PC-9 (cell line): ENCODE data around the gene BCAR1. TPM values are rescaled to one million over a fixed set of nuclear protein-coding genes. Genes with fewer than 3 reads are reported as not detected.
A peak's percentile ranks its signal among the peaks of the same experiment; 100 is the strongest.

ENCODE experiments used
- BruUV-seq: library from RNA; stranded (reverse); fragments of 400-500 nt; replicated peaks from 2 replicates; lab custom pipeline; 2021; lab: Mats Ljungman, UMichigan
- CTCF ChIA-PET: fragments of 300-600 bp; sonication (Branson Sonifier 250); formaldehyde crosslinking; loops from one replicate; lab custom pipeline; 2022; ENCODE audit warnings: antibody characterized with exemption; lab: Charles Lee
- POLR2A ChIA-PET: fragments of 300-600 bp; sonication (Branson Sonifier 250); formaldehyde crosslinking; loops from one replicate; lab custom pipeline; 2022; ENCODE audit warnings: antibody characterized with exemption; ENCODE audit not compliant: unreplicated experiment; lab: Charles Lee
- DNase-seq, 2 experiments: peaks; one replicate each; pipeline versions ENCODE4 v3.0.0 to v3.0.0-alpha.2; 2015 to 2022; ENCODE audit warnings: mixed read lengths in 1 of 2
- H2AFZ ChIP-seq: fragments of 200-600 bp; sonication (generic); 2 replicates; pipeline ENCODE4 v1.8.1; 2017; ENCODE audit warnings: antibody characterized with exemption
- H3F3A ChIP-seq: fragments of 200-600 bp; sonication (generic); 2 replicates; pipeline ENCODE4 v1.8.1; 2017; ENCODE audit warnings: antibody characterized with exemption, mild to moderate bottlenecking, low read depth; ENCODE audit not compliant: insufficient read depth
- H3K27ac ChIP-seq: fragments of 200-600 bp; sonication (generic); 2 replicates; pipeline ENCODE4 v1.6.1; 2016; ENCODE audit warnings: mixed run types
- H3K27me3 ChIP-seq: fragments of 200-600 bp; sonication (generic); 2 replicates; pipeline ENCODE4 v1.6.1; 2016; ENCODE audit warnings: low read depth, mixed run types; ENCODE audit not compliant: insufficient read depth
- H3K36me3 ChIP-seq: fragments of 200-600 bp; sonication (generic); 2 replicates; pipeline ENCODE4 v1.6.1; 2016; ENCODE audit warnings: low read depth, mixed run types
- H3K4me1 ChIP-seq: fragments of 200-600 bp; sonication (generic); replicated peaks from 2 replicates; pipeline ENCODE4 v1.6.1; 2016; ENCODE audit warnings: mixed run types; ENCODE audit not compliant: insufficient read depth
- H3K4me2 ChIP-seq: fragments of 200-600 bp; sonication (generic); 2 replicates; pipeline ENCODE4 v1.6.1; 2017; ENCODE audit warnings: mixed run types
- H3K4me3 ChIP-seq: fragments of 200-600 bp; sonication (generic); 2 replicates; pipeline ENCODE4 v1.6.1; 2016; ENCODE audit warnings: mixed run types
- H3K79me2 ChIP-seq: fragments of 200-600 bp; sonication (generic); 2 replicates; pipeline ENCODE4 v1.6.1; 2017; ENCODE audit warnings: low read depth, mixed run types
- H3K9me2 ChIP-seq: fragments of 200-600 bp; sonication (generic); 2 replicates; pipeline ENCODE4 v1.8.1; 2017; ENCODE audit warnings: mild to moderate bottlenecking; ENCODE audit not compliant: insufficient read depth
- H3K9me3 ChIP-seq: fragments of 200-600 bp; sonication (generic); 2 replicates; pipeline ENCODE4 v1.8.1; 2016; ENCODE audit warnings: low read depth; ENCODE audit not compliant: insufficient read depth
- H4K20me1 ChIP-seq: fragments of 200-600 bp; sonication (generic); 2 replicates; pipeline ENCODE4 v1.8.1; 2017; ENCODE audit not compliant: insufficient read depth
- CTCF ChIP-seq: fragments of 200-600 bp; sonication (generic); conservative IDR thresholded peaks from 2 replicates; pipeline ENCODE4 v1.6.1; 2017; ENCODE audit warnings: mixed run types, antibody characterized with exemption, mild to moderate bottlenecking, moderate library complexity
- EZH2 ChIP-seq: fragments of 200-600 bp; sonication (generic); IDR thresholded peaks from 2 replicates; pipeline ENCODE4 v1.8.0; 2017; ENCODE audit warnings: antibody characterized with exemption, low read depth
- intact Hi-C: fragments of 100-400 bp; cut with micrococcal nuclease; formaldehyde crosslinking; loops from one replicate; pipeline ENCODE4 v1.10.0; 2022; ENCODE audit not compliant: unreplicated experiment
- total RNA-seq: library from RNA; stranded (reverse); gene quantifications from 2 replicates; pipeline ENCODE4 v1.2.3, GENCODE V29; 2021

The BCAR1 gene
- total RNA-seq, 1 experiment from 2014 or later = 53.9 TPM

- BruUV-seq = TSS peak; percentile 25
- POLR2A ChIA-PET = interaction anchor here (0.6 to 0.8 kb wide), 2 partner anchors 9 to 19 kb away, joined by 3 to 6 read pairs; no protein-coding TSS in a partner anchor
These were observed 13.1 kb upstream of the BCAR1 start for GRCh38 chr16:75264457-75264998.

DNA sequence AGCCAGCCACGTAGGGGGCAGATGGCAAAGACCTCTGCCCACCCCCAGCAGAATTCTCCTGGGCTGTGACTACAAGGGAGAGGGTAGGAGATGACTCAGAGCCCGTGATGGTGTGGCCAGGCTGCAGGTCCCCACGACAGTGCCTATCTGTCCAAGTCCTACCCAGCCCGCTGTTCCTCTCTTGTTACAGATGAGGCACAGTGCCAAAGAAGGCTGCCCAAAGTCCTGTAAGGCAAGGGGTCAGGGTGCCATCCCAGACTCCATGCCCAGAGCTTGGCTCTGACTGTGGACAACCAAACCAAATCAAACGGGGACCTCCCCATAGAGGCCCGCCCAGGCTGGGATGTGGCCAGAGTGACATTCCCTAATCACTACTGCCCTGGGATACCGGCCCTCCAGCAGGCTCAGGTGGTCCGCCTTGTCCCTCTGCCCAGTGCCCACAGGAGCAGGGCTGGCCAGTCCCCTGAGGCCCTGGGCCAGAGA lies 12.6 kb upstream of the BCAR1 start:
- Histone ChIP-seq H4K20me1 (peaks cover 47% of the 10 kb centered on the region), H3K79me2 (peaks cover 63% of the 10 kb centered on the region), H3K4me3 (peak overlapping the region; percentile 99; the same call in 1 of the 2 replicates), H3K4me1 (peaks cover 43% of the 10 kb centered on the region), H3K27ac (no peak overlapping the region), H3K9me3 (no peaks in the 10 kb centered on the region), H3K36me3 (0 out of 2 replicates have a peak, but pooled peaks cover 3% of the 10 kb centered on the region), H2AFZ (no peak overlapping the region), H3K4me2 (peak overlapping the region; percentile 99), H3K9me2 (no peaks in the 10 kb centered on the region), H3K27me3 (no peaks in the 10 kb centered on the region), H3F3A (peaks cover 7% of the 10 kb centered on the region; the same call in 1 of the 2 replicates)
- peak; percentile 55 to 63 for DNase-seq
- ChIA-PET CTCF (no interaction called here), POLR2A (interaction anchor here (0.6 kb wide), 1 partner anchor 19 kb away, joined by 6 read pairs; no protein-coding TSS in a partner anchor)
- intact Hi-C loops = loop anchor here (1.0 kb wide), 1 partner anchor 19 kb away; no protein-coding TSS in a partner anchor
- BruUV-seq = no TSS peak
- no peak for TF ChIP-seq CTCF
- no peak for TF ChIP-seq EZH2

More at GRCh38 chr16:75264457-75264998, 13.1 kb upstream of the BCAR1 start:
- Histone ChIP-seq H3K4me3 (peak overlapping the region; percentile 99), H3K27me3 (no peaks in the 10 kb centered on the region), H3K79me2 (peaks cover 57% of the 10 kb centered on the region), H3F3A (peaks cover 7% of the 10 kb centered on the region; the same call in 1 of the 2 replicates), H4K20me1 (peaks cover 45% of the 10 kb centered on the region), H3K9me2 (no peaks in the 10 kb centered on the region), H3K27ac (no peak overlapping the region), H2AFZ (peak overlapping the region; percentile 83), H3K4me1 (peaks cover 43% of the 10 kb centered on the region), H3K9me3 (no peaks in the 10 kb centered on the region), H3K36me3 (0 out of 2 replicates have a peak, but pooled peaks cover 3% of the 10 kb centered on the region), H3K4me2 (peak overlapping the region; percentile 99)
- DNase-seq = no peak
- TF ChIP-seq CTCF (no peak), EZH2 (no peak)
- intact Hi-C loops = loop anchor here (1.0 kb wide), 1 partner anchor 19 kb away; no protein-coding TSS in a partner anchor
- CTCF ChIA-PET = no interaction called here

DNA sequence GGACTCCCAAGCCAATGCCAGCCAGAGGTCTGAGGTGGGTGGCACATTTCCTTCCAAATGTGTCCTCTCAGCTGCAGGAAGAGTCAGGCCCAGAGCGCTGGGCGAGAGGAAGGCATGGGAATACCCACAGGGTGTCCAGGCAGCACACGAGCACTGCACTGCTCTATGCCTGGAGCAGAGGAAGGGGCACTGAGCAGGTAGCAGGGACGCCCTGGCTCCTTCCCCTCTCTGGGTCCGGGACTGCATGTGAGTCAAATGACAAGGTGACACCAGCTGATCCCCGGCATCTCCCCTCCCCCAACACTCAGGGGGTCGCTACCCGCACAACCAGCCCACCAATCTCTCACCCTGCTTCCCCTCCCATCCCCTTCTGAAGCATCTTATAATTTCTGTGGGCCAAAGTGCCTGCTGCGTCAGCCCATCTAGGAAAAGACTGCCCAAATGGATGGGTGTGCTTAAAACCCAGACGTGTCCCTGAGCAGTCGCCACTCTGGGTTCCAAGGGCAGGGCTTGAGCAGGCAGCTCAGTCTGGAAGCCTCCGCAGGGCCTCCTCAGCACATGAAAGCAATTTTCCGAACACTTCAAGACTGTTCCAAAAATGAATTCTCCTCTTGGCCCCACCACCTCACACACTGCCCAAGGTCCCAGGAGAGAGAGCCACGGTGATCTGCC lies 12.0 kb upstream of the BCAR1 start:
- Histone ChIP-seq H2AFZ (no peak overlapping the region), H3K79me2 (peaks cover 68% of the 10 kb centered on the region), H3K4me1 (peaks cover 42% of the 10 kb centered on the region), H3K27me3 (no peaks in the 10 kb centered on the region), H3K4me3 (peak overlapping the region; percentile 99; the same call in 1 of the 2 replicates), H3K27ac (no peak overlapping the region), H3K9me3 (no peaks in the 10 kb centered on the region), H3K4me2 (peak overlapping the region; percentile 99), H3K36me3 (0 out of 2 replicates have a peak, but pooled peaks cover 3% of the 10 kb centered on the region), H3F3A (peaks cover 5% of the 10 kb centered on the region; the same call in 1 of the 2 replicates), H4K20me1 (peaks cover 53% of the 10 kb centered on the region), H3K9me2 (no peaks in the 10 kb centered on the region)
- no peak for DNase-seq
- TF ChIP-seq CTCF = no peak
- TF ChIP-seq EZH2 = no peak
- CTCF ChIA-PET = no interaction called here
- BruUV-seq = no TSS peak
- intact Hi-C loops = no loop called here
- POLR2A ChIA-PET = no interaction called here
